Measurements from ENCODE around the gene RAB3C.

Gene RAB3C

DNA sequence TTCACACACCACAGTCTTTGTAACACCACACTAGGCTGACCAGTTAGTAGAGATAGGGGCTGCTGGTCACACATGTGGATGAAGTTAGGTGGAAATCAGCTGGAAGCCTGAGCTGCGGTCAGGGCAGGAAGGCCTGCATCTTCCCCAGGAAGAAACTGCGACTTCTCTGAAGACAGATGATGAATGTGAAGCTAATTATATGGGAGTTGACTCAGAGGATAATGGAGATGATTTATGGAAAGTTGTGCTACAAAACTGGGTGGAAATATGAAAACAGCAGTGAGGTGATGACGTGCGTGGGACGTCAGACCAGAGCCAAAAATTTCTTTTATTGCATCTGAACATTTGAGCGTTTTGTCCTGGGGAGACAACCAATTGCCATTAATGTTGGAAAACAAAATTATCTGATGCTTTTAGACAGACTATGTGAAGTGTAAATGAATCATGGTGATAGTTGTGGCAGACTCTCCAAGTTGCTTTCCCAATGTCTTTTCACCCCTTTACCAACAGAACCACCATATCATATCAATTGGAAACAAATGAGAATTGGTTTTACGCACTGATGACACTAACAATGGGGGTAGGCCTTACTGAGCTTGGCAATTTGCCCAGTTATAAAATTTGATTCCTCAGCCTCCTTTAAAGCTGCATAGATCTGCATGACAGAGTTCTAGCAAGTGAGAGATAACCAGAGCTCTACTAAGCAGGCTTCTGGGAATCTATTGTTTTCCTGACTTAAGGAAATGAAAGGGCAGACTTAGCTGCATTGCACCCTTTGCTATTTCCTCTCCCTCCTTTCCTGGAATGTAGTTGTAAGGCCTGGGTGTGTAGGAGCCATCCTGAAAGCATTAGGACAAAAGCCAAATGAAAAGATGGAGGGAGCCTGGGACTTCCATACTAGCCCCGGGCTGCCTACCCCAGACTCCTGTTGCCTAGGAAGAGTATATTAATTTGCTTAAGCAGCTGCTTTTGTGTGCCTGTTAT is 84.0 kb downstream of the RAB3C start:
- no peak for TF ChIP-seq CTCF (IDR thresholded peaks at IDR 0.05)

GRCh38 chr5:58670582-58670981 is 87.7 kb downstream of the RAB3C start:
- TF ChIP-seq CTCF (IDR thresholded peaks at IDR 0.05) = no peak

DNA sequence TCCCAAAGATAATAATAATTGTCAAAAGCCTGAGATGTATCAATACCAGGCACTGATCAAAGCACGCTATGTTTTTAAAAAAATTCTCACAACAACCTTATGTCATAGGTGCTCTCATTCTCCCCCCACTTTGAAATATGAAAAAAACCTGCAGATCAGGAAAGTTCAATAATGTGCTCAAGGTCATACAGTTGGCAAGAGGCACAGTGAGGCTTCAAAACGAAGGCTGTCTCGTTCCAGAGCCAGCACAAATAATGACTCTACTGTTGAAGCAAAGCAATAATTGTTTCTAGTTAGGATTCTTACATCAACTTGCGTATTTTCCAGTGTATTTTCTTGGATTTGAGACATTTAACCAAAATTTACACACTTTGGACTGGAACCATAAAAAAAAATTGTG is 88.3 kb downstream of the RAB3C start:
- no peak for TF ChIP-seq CTCF (IDR thresholded peaks at IDR 0.05)

GRCh38 chr5:58672521-58672920 is 89.6 kb downstream of the RAB3C start:
- TF ChIP-seq CTCF (IDR thresholded peaks at IDR 0.05) = no peak

DNA sequence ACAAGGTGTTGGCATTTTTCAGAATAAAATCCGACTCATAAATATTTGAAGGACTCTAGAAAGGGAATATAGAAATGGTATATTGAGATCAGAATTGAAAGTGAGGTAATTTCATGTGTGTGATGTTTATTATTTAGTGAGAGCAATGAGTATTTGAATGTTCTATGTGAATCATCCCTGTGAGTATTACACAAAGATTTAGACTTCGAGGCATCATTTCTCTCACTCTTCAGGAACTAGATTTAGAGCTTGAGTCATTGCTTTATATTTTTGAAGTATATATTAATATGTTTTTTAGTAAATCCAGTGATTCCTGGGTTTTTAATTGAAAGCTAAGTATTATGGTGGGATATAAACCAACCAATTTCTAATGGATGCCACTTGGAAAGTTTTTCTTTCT is 91.2 kb downstream of the RAB3C start:
- TF ChIP-seq CTCF (IDR thresholded peaks at IDR 0.05) = no peak

DNA sequence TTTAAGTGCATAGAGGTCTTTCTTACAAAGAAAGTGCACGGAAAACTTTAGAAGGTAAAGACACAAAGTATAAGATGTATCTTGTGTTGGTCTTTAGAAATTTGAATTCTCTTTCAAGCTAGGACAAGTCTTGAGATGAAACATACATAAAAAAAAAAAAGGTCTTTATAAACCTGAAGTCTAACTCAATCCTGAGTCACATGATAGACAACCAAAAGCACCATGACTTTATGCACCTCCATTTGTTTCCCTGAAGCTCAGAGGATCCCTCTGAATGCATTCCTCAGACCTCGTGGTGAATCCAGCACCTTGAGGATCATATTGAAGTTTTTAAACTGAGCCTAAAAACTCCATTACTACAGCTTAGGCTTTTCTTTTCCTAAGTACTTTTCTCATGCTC is 91.8 kb downstream of the RAB3C start:
- TF ChIP-seq CTCF (IDR thresholded peaks at IDR 0.05) = no peak

GRCh38 chr5:58675341-58675740 is 92.5 kb downstream of the RAB3C start:
- TF ChIP-seq CTCF (IDR thresholded peaks at IDR 0.05) = no peak
